ENCODE measurements around the gene PACSIN1.

GRCh38 chr6:34549026-34549803 lies 83.3 kb downstream of the PACSIN1 start:
- no peak for TF ChIP-seq ZNF274 (IDR thresholded peaks at IDR 0.05; ENCODE audit: low read depth, low read length)
- TF ChIP-seq SUZ12 (IDR thresholded peaks at IDR 0.05; ENCODE audit: extremely low read depth, insufficient read depth, insufficient read length), result no peak
- TF ChIP-seq YY1 (IDR thresholded peaks at IDR 0.05; ENCODE audit: insufficient read depth, insufficient read length), result no peak
